SH-SY5Y (cell line): ENCODE measurements around the gene LILRB1.

Source experiments
- GATA2 ChIP-seq: IDR thresholded peaks from 2 replicates; pipeline ENCODE4 v1.6.1; 2011; ENCODE audit warnings: mild to moderate bottlenecking, low read depth, low read length
- GATA3 ChIP-seq: IDR thresholded peaks from 2 replicates; pipeline ENCODE4 v1.6.1; 2011; ENCODE audit warnings: low read depth, mild to moderate bottlenecking, low read length, moderate library complexity

DNA sequence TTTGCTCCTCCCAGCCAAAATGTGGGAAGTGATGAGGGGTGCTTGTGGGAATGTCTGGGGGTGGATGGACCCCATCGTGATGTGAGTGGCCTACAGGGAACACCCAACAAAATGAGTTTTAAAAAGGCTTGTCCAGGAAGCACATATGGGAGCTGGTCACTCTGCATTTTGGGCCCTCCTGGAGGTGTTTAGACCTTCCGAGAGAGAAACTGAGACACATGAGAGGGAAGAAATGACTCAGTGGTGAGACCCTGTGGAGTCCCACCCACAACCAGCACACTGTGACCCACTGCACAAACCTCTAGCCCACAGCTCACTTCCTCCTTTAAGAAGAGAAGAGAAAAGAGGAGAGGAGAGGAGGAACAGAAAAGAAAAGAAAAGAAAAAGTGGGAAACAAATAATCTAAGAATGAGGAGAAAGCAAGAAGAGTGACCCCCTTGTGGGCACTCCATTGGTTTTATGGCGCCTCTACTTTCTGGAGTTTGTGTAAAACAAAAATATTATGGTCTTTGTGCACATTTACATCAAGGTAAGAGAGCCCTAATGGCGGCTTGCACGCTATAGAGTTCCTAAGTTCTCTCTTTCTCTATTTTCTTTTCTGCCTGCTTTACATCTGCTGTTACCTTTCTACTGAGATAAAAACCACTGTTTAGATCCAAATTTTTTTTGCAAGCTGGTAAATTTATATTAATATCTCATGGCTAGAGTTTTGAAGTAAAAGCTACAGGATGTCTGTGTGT is 13.3 kb upstream of the LILRB1 start:
- TF ChIP-seq GATA2 (no peak), GATA3 (no peak)
